PFSK-1 (cell line): ENCODE measurements around the gene RNF152.

Experiments
- FOXP2 ChIP-seq: optimal IDR thresholded peaks from 2 replicates; pipeline ENCODE3; 2011; ENCODE audit warnings: borderline replicate concordance, control low read depth, inconsistent platforms; ENCODE audit not compliant: insufficient read depth; ENCODE audit errors: extremely low read length, extremely low read depth
- POLR2AphosphoS5 ChIP-seq: IDR thresholded peaks from 2 replicates; pipeline ENCODE4 v1.6.1; 2012; ENCODE audit warnings: low read depth, mild to moderate bottlenecking, control low read depth, low read length, moderate library complexity
- REST ChIP-seq, 2 experiments: IDR thresholded peaks; 2 replicates each; pipeline versions ENCODE4 v1.6.1 to v1.8.0; 2011 to 2012; ENCODE audit warnings: low read depth in 2 of 2, low read length in 2 of 2, control low read depth in 1 of 2, inconsistent platforms in 1 of 2, mild to moderate bottlenecking in 1 of 2, moderate library complexity in 1 of 2; ENCODE audit not compliant: insufficient read depth in 1 of 2
- SIN3A ChIP-seq: IDR thresholded peaks from 2 replicates; pipeline ENCODE4 v1.6.1; 2012; ENCODE audit warnings: mild to moderate bottlenecking, low read length, moderate library complexity, borderline replicate concordance; ENCODE audit not compliant: insufficient read depth
- TAF1 ChIP-seq: IDR thresholded peaks from 2 replicates; pipeline ENCODE4 v1.6.1; 2012; ENCODE audit warnings: low read length, control low read depth, borderline replicate concordance; ENCODE audit not compliant: insufficient read depth

The RNF152 gene

DNA sequence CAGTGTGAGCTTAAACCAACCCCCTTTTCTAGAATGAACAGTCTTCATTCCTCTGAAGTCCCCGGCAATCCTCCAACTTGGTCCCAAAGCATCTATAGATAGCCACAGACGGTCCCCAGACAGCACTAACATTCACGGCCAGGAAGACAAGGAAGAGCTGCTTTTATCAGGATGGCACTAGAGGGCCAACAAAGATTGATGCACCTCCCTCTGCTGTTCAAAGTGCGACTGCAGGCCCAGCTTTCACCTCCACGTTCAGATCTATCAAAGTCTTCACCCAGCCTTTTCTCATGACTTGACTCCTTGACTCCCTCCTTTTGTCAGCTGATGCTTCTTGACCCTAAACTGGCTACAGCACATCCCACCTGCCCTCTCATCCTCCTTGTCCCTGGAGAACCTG lies 54.3 kb downstream of the RNF152 start:
- no peak for TF ChIP-seq TAF1
- TF ChIP-seq FOXP2 = no peak
- TF ChIP-seq SIN3A = no peak
- TF ChIP-seq POLR2AphosphoS5 = no peak
- TF ChIP-seq REST (IDR thresholded peaks at IDR 0.05; ENCODE audit: insufficient read depth in 1 of 2, low read depth in 2 of 2, low read length in 2 of 2) = no peak

DNA sequence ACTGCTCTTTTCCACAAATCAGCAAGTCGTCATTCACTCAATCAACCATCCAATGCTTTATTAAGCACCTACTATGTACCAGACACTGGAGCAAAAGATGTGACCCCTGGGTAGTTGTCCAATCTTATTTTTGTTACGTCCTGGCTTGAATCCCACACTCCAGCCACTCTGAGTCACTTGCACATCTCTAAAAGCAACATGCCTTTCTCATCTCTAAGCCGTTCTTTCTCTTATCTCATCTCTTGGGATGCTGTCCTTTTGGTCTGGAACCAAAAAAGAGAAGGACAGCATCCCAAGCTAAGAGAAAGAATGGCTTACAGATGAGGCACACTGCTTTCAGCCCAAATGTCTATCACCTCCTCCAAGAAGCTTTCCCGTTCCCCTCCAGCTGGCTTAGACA lies 58.8 kb downstream of the RNF152 start:
- TF ChIP-seq REST (IDR thresholded peaks at IDR 0.05; ENCODE audit: insufficient read depth in 1 of 2, low read depth in 2 of 2, low read length in 2 of 2) (no peak), SIN3A (no peak), TAF1 (no peak), FOXP2 (no peak), POLR2AphosphoS5 (no peak)

DNA sequence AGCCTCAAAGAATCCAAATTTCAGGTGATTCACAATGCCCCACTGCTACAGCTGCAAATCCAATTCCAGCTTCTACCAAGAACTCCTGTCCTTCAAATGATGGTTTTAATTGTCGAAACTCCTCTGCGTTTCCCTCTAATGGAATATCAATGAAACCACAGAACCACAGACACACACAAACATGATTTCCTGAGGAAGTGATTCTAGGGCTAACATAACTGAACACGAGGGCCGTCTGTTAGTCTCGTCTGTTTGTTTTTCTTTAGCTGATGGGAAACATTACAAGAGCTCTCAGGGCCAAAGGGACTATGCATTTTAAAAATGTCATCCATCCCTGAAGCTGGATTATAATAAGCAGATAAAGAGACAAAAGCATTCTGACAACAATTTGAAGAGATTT lies 59.4 kb downstream of the RNF152 start:
- no peak for TF ChIP-seq FOXP2
- TF ChIP-seq TAF1 = no peak
- no peak; the same call in 1 of the 2 replicates for TF ChIP-seq SIN3A
- peak in 1 of 2 experiments; percentile 59; a peak in 1 of 4 replicates for TF ChIP-seq REST (IDR thresholded peaks at IDR 0.05; ENCODE audit: insufficient read depth in 1 of 2, low read depth in 2 of 2, low read length in 2 of 2)
- TF ChIP-seq POLR2AphosphoS5 = no peak

- TF ChIP-seq TAF1 = no peak
- no peak for TF ChIP-seq POLR2AphosphoS5
- TF ChIP-seq SIN3A = no peak
- no peak for TF ChIP-seq REST (IDR thresholded peaks at IDR 0.05; ENCODE audit: insufficient read depth in 1 of 2, low read depth in 2 of 2, low read length in 2 of 2)
- TF ChIP-seq FOXP2 = no peak
Observed at GRCh38 chr18:61832858-61833257, 59.9 kb downstream of the RNF152 start.

GRCh38 chr18:61831071-61831470 lies 61.7 kb downstream of the RNF152 start:
- TF ChIP-seq TAF1 (no peak), REST (IDR thresholded peaks at IDR 0.05; ENCODE audit: insufficient read depth in 1 of 2, low read depth in 2 of 2, low read length in 2 of 2) (no peak), SIN3A (no peak), FOXP2 (no peak), POLR2AphosphoS5 (no peak)
